ENCODE measurements around the gene SLC45A1.

- TF ChIP-seq CTCF (IDR thresholded peaks at IDR 0.05; ENCODE audit: low read depth, low read length) (no peak), EZH2phosphoT487 (IDR thresholded peaks at IDR 0.05; ENCODE audit: low read depth) (no peak)
Observed at GRCh38 chr1:8303141-8303540, 14.8 kb upstream of the SLC45A1 start.
